Brain microvascular endothelial cell (primary cell): ENCODE measurements around the gene UBE3D.

ENCODE experiments used
- DNase-seq: peaks from one replicate; pipeline ENCODE4 v3.0.0-alpha.2; 2020
- H3K27ac ChIP-seq: fragments of 250-450 bp; sonication (Bioruptor Pico); 2 replicates; pipeline ENCODE4 v1.5.1; 2020; ENCODE audit warnings: mild to moderate bottlenecking, moderate library complexity
- H3K27me3 ChIP-seq: fragments of 250-450 bp; sonication (Bioruptor Pico); replicated peaks from 2 replicates; pipeline ENCODE4 v1.5.1; 2020; ENCODE audit warnings: mild to moderate bottlenecking
- H3K36me3 ChIP-seq: fragments of 250-450 bp; sonication (Bioruptor Pico); replicated peaks from 2 replicates; pipeline ENCODE4 v1.5.1; 2020; ENCODE audit warnings: mild to moderate bottlenecking
- H3K4me3 ChIP-seq: 2 replicates; pipeline ENCODE4 v1.5.1; 2011; ENCODE audit warnings: low read depth, mild to moderate bottlenecking, control low read depth, low read length, moderate library complexity
- CTCF ChIP-seq: IDR thresholded peaks from 2 replicates; pipeline ENCODE4 v1.5.1; 2011; ENCODE audit warnings: low read depth, mild to moderate bottlenecking, moderate library complexity, low read length, control low read depth, inconsistent platforms; ENCODE audit errors: missing control alignments
- in situ Hi-C: cut with HindIII; loops from 2 replicates; pipeline ENCODE4 v1.10.0; 2017; ENCODE audit warnings: low sequenced_read_pairs, low pct_ligation_motif_present

Gene UBE3D

GRCh38 chr6:82968708-82969107 is 96.9 kb downstream of the UBE3D start:
- Histone ChIP-seq H3K27me3 (no peaks in the 10 kb centered on the region), H3K27ac (no peak overlapping the region), H3K4me3 (no peak overlapping the region), H3K36me3 (no peaks in the 10 kb centered on the region)
- DNase-seq = no peak
- in situ Hi-C loops = no loop called here
- no peak for TF ChIP-seq CTCF

GRCh38 chr6:82963191-82963925 is 102.3 kb downstream of the UBE3D start:
- TF ChIP-seq CTCF = no peak
- no peak for DNase-seq
- H3K4me3 ChIP-seq = no peak overlapping the region
- no peak overlapping the region for H3K27ac ChIP-seq
- no peaks in the 10 kb centered on the region for H3K27me3 ChIP-seq
- no peaks in the 10 kb centered on the region for H3K36me3 ChIP-seq
- in situ Hi-C loops = no loop called here

- no peak for TF ChIP-seq CTCF
- in situ Hi-C loops = no loop called here
- Histone ChIP-seq H3K27ac (no peak overlapping the region), H3K36me3 (no peaks in the 10 kb centered on the region), H3K27me3 (no peaks in the 10 kb centered on the region), H3K4me3 (no peak overlapping the region)
- no peak for DNase-seq
These were observed 106.2 kb downstream of the UBE3D start for GRCh38 chr6:82959385-82959941.

GRCh38 chr6:82958551-82958950 is 107.1 kb downstream of the UBE3D start:
- Histone ChIP-seq H3K36me3 (no peaks in the 10 kb centered on the region), H3K27me3 (no peaks in the 10 kb centered on the region), H3K4me3 (no peak overlapping the region), H3K27ac (no peak overlapping the region)
- no peak for TF ChIP-seq CTCF
- in situ Hi-C loops = no loop called here
- no peak for DNase-seq

- no peaks in the 10 kb centered on the region for H3K36me3 ChIP-seq
- in situ Hi-C loops = no loop called here
- no peak overlapping the region for H3K4me3 ChIP-seq
- H3K27ac ChIP-seq = no peak overlapping the region
- no peak for DNase-seq
- H3K27me3 ChIP-seq = no peaks in the 10 kb centered on the region
- TF ChIP-seq CTCF = no peak
These were observed 107.8 kb downstream of the UBE3D start for GRCh38 chr6:82957868-82958245.
